ENCODE measurements around the gene CORO6.

Gene CORO6

DNA sequence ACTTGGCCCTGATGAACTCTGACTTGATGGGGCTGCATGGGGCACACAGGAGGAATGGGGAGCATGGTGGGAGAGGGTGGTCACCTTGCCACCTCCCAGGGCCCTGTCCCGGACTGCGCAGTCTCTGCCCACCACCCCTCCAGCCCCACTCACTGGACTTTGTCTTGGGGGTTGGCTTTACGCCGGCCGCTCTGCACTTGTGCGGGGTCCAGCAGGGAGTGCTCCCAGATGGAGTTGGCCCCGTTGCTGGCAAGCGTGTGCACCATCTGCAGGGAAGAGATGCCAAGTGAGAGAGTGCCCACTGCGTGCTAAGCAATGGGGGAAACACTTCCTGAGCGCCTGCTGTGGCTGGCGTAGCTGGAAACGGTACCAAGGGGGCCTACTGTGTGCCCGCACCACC is 39.9 kb downstream of the CORO6 start:
- H3K27me3 ChIP-seq (ENCODE audit: insufficient read depth, low read length, poor library complexity, severe bottlenecking) = no peaks in the 10 kb centered on the region
- H3K36me3 ChIP-seq (ENCODE audit: insufficient read depth, low read length) = peaks cover 29% of the 10 kb centered on the region; the same call in 1 of the 2 replicates
- H3K4me1 ChIP-seq (ENCODE audit: insufficient read depth, low read length, poor library complexity, severe bottlenecking) = peaks cover 35% of the 10 kb centered on the region
- no peaks in the 10 kb centered on the region for H3F3A ChIP-seq (ENCODE audit: low read depth)
- no peaks in the 10 kb centered on the region for H3K9me3 ChIP-seq (ENCODE audit: insufficient read depth, low read depth, low read length)
- H3K9me2 ChIP-seq (replicated peaks; ENCODE audit: low read depth, low read length) = no peaks in the 10 kb centered on the region
- H2AFZ ChIP-seq (ENCODE audit: low read length) = no peak overlapping the region
- no peak overlapping the region for H3K4me3 ChIP-seq (ENCODE audit: low read length, poor library complexity, severe bottlenecking)
- TF ChIP-seq CTCF (conservative IDR thresholded peaks at IDR 0.05; ENCODE audit: low read length) = no peak
- TF ChIP-seq EZH2phosphoT487 (IDR thresholded peaks at IDR 0.05; ENCODE audit: borderline replicate concordance) = no peak
- no peak overlapping the region for H3K9ac ChIP-seq (ENCODE audit: low read depth, low read length, poor library complexity, severe bottlenecking)
- no peak overlapping the region for H3K4me2 ChIP-seq (ENCODE audit: low read depth, low read length, poor library complexity, severe bottlenecking)
- H4K20me1 ChIP-seq (ENCODE audit: insufficient read depth, low read length, poor library complexity, severe bottlenecking) = peaks cover 44% of the 10 kb centered on the region
- peaks cover 48% of the 10 kb centered on the region for H3K79me2 ChIP-seq (ENCODE audit: insufficient read depth, low read length)

DNA sequence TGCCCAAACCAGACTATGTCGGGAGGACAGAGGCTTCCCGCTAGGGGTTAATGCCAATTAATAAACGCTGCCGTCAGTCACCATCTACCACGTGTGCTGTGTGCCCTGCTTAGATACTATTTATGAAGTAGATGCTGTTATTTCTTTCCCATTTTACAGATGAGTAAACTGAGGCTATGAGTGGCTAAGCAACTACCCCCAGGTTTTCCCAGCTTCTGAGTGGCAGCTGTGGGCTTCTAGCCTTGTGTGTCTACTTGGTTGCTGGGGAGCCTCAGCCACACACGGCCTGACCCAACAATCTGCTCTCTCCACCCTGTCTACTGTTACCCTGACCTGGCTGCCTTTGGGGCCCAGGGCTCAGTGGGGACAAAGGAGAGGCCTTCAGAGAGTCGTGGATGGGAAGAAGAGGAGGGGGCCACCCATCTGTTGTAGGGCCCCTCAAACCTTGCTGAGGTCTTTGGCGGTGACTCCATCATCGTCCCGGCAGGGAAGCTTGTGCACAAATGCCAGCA is 40.4 kb downstream of the CORO6 start:
- no peak for TF ChIP-seq EZH2phosphoT487 (IDR thresholded peaks at IDR 0.05; ENCODE audit: borderline replicate concordance)
- no peak for TF ChIP-seq CTCF (conservative IDR thresholded peaks at IDR 0.05; ENCODE audit: low read length)
- no peaks in the 10 kb centered on the region for H3K9me2 ChIP-seq (replicated peaks; ENCODE audit: low read depth, low read length)
- H3K4me2 ChIP-seq (ENCODE audit: low read depth, low read length, poor library complexity, severe bottlenecking) = no peak overlapping the region
- no peak overlapping the region for H3K9ac ChIP-seq (ENCODE audit: low read depth, low read length, poor library complexity, severe bottlenecking)
- peaks cover 32% of the 10 kb centered on the region; the same call in 1 of the 2 replicates for H3K36me3 ChIP-seq (ENCODE audit: insufficient read depth, low read length)
- H3K9me3 ChIP-seq (ENCODE audit: insufficient read depth, low read depth, low read length) = no peaks in the 10 kb centered on the region
- no peaks in the 10 kb centered on the region for H3F3A ChIP-seq (ENCODE audit: low read depth)
- H3K4me1 ChIP-seq (ENCODE audit: insufficient read depth, low read length, poor library complexity, severe bottlenecking) = peaks cover 30% of the 10 kb centered on the region
- no peak overlapping the region for H3K4me3 ChIP-seq (ENCODE audit: low read length, poor library complexity, severe bottlenecking)
- peaks cover 43% of the 10 kb centered on the region for H3K79me2 ChIP-seq (ENCODE audit: insufficient read depth, low read length)
- H4K20me1 ChIP-seq (ENCODE audit: insufficient read depth, low read length, poor library complexity, severe bottlenecking) = peaks cover 39% of the 10 kb centered on the region
- H3K27me3 ChIP-seq (ENCODE audit: insufficient read depth, low read length, poor library complexity, severe bottlenecking) = no peaks in the 10 kb centered on the region
- no peak overlapping the region for H2AFZ ChIP-seq (ENCODE audit: low read length)

DNA sequence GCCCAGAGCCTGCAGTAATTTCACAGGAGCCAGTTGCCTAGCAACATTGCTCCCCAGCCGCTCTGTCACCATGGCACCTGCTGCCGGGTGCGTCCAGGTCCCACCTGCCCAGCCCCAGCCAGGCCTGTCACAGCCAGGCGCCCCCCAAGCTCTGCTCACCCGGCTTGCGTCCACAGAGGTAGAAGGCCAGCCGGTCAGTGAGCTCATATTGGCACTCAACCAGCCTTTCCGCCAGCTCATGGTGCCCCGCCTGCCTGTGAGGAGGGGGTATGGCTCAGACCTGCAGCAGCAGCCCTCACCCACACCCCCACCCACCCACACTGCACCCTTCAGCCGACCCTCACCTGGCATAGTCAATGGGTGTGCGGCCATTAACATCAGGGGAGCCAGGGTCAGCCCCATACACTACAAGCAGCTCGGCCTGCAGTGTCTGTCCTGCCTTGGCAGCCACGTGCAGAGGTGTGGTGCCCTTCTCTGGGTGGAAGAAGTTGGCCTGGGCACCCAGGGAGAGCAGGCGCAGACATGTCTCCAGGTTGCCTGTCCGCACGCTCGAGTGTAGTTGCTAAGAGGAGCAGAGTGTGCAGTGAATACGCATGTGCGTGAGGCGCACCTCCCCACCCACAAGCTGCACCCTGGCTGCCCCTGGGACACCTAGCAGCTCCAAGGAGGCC is 41.0 kb downstream of the CORO6 start:
- H3K36me3 ChIP-seq (ENCODE audit: insufficient read depth, low read length) = peaks cover 38% of the 10 kb centered on the region; the same call in 1 of the 2 replicates

More for the DNA sequence above, 41.0 kb downstream of the CORO6 start:
- H3K9ac ChIP-seq (ENCODE audit: low read depth, low read length, poor library complexity, severe bottlenecking) = no peak overlapping the region
- TF ChIP-seq CTCF (conservative IDR thresholded peaks at IDR 0.05; ENCODE audit: low read length) (no peak), EZH2phosphoT487 (IDR thresholded peaks at IDR 0.05; ENCODE audit: borderline replicate concordance) (no peak)
- peaks cover 33% of the 10 kb centered on the region for H4K20me1 ChIP-seq (ENCODE audit: insufficient read depth, low read length, poor library complexity, severe bottlenecking)
- H3K79me2 ChIP-seq (ENCODE audit: insufficient read depth, low read length) = peaks cover 37% of the 10 kb centered on the region
- no peaks in the 10 kb centered on the region for H3K9me3 ChIP-seq (ENCODE audit: insufficient read depth, low read depth, low read length)
- H3K4me1 ChIP-seq (ENCODE audit: insufficient read depth, low read length, poor library complexity, severe bottlenecking) = peaks cover 24% of the 10 kb centered on the region
- no peak overlapping the region for H3K4me2 ChIP-seq (ENCODE audit: low read depth, low read length, poor library complexity, severe bottlenecking)
- no peaks in the 10 kb centered on the region for H3K9me2 ChIP-seq (replicated peaks; ENCODE audit: low read depth, low read length)
- H3K4me3 ChIP-seq (ENCODE audit: low read length, poor library complexity, severe bottlenecking) = no peak overlapping the region
- H3K27me3 ChIP-seq (ENCODE audit: insufficient read depth, low read length, poor library complexity, severe bottlenecking) = no peaks in the 10 kb centered on the region
- H2AFZ ChIP-seq (ENCODE audit: low read length) = no peak overlapping the region
- H3F3A ChIP-seq (ENCODE audit: low read depth) = no peaks in the 10 kb centered on the region

All from Loucy (cell line).